GM23338 (cell line): ENCODE data around the gene TINAG. TPM values are rescaled to one million over a fixed set of nuclear protein-coding genes. Genes with fewer than 3 reads are reported as not detected.

Source experiments
- ATAC-seq: fragments of 200-7000 bp; cut with Tn5 transposase; 3 replicates; pipeline ENCODE4 v1.9.1; 2020
- DNase-seq: peaks from one replicate; pipeline ENCODE4 v3.0.0-alpha.2; 2015; ENCODE audit warnings: low spot score
- H2AFZ ChIP-seq: fragments of 200-600 bp; sonication (generic); 2 replicates; pipeline ENCODE4 v1.8.0; 2016; ENCODE audit warnings: antibody characterized with exemption, mild to moderate bottlenecking, moderate library complexity
- H3F3A ChIP-seq: fragments of 200-600 bp; sonication (generic); replicated peaks from 2 replicates; pipeline ENCODE4 v1.8.0; 2017; ENCODE audit warnings: antibody characterized with exemption, mixed run types, low read depth
- H3K27ac ChIP-seq: fragments of 200-600 bp; sonication (generic); 2 replicates; pipeline ENCODE4 v1.6.1; 2016; ENCODE audit warnings: low read depth
- H3K27me3 ChIP-seq: fragments of 200-600 bp; sonication (generic); 2 replicates; pipeline ENCODE4 v1.8.0; 2016; ENCODE audit warnings: mild to moderate bottlenecking, mixed run types, moderate library complexity; ENCODE audit not compliant: insufficient read depth
- H3K36me3 ChIP-seq: fragments of 200-600 bp; sonication (generic); 2 replicates; pipeline ENCODE4 v1.8.0; 2016; ENCODE audit warnings: mild to moderate bottlenecking; ENCODE audit not compliant: insufficient read depth
- H3K4me1 ChIP-seq: fragments of 200-600 bp; sonication (generic); 2 replicates; pipeline ENCODE4 v1.8.0; 2016; ENCODE audit warnings: mild to moderate bottlenecking, moderate library complexity; ENCODE audit not compliant: insufficient read depth
- H3K4me2 ChIP-seq: fragments of 200-600 bp; sonication (generic); 2 replicates; pipeline ENCODE4 v1.7.1; 2017; ENCODE audit warnings: mixed run types
- H3K4me3 ChIP-seq: fragments of 200-600 bp; sonication (generic); 2 replicates; pipeline ENCODE4 v1.6.1; 2016; ENCODE audit warnings: mixed run types
- H3K79me2 ChIP-seq: fragments of 200-600 bp; sonication (generic); replicated peaks from 2 replicates; pipeline ENCODE4 v1.8.0; 2017; ENCODE audit warnings: mild to moderate bottlenecking; ENCODE audit not compliant: insufficient read depth
- H3K9me2 ChIP-seq: fragments of 200-600 bp; sonication (generic); 2 replicates; pipeline ENCODE4 v1.8.0; 2017; ENCODE audit not compliant: insufficient read depth
- H4K20me1 ChIP-seq: fragments of 200-600 bp; sonication (generic); replicated peaks from 2 replicates; pipeline ENCODE4 v1.8.0; 2017; ENCODE audit warnings: mild to moderate bottlenecking; ENCODE audit not compliant: insufficient read depth
- H3K27ac Mint-ChIP-seq: 2 replicates; pipeline ENCODE4 v1.8.0; 2020; ENCODE audit warnings: inconsistent platforms, mild to moderate bottlenecking, moderate library complexity, mixed read lengths
- H3K27me3 Mint-ChIP-seq: 3 replicates; pipeline ENCODE4 v1.8.0; 2022; ENCODE audit warnings: low read depth, mild to moderate bottlenecking, moderate library complexity, mixed read lengths, inconsistent platforms; ENCODE audit not compliant: insufficient read depth, poor library complexity
- H3K36me3 Mint-ChIP-seq: 3 replicates; pipeline ENCODE4 v1.8.0; 2021; ENCODE audit warnings: low read depth, mild to moderate bottlenecking, inconsistent platforms, moderate library complexity, mixed read lengths
- H3K4me1 Mint-ChIP-seq: 3 replicates; pipeline ENCODE4 v1.8.0; 2020; ENCODE audit warnings: mild to moderate bottlenecking, inconsistent platforms, mixed read lengths
- H3K4me3 Mint-ChIP-seq: 3 replicates; pipeline ENCODE4 v1.8.0; 2021; ENCODE audit warnings: moderate library complexity, mild to moderate bottlenecking, inconsistent platforms, mixed read lengths
- H3K9me3 Mint-ChIP-seq: 3 replicates; pipeline ENCODE4 v1.8.0; 2020; ENCODE audit warnings: moderate library complexity, mild to moderate bottlenecking, inconsistent platforms, mixed read lengths
- CREB1 ChIP-seq: fragments of 250-450 bp; sonication (Bioruptor Pico); IDR thresholded peaks from 2 replicates; pipeline ENCODE4 v1.5.0; 2020; ENCODE audit warnings: low read depth, mild to moderate bottlenecking, moderate library complexity
- CTCF ChIP-seq, 2 experiments: fragments of 200-600 bp in 1 of 2; sonication (generic) in 1 of 2; conservative IDR thresholded peaks; 2 replicates each; pipeline versions ENCODE4 v1.5.1 to v1.6.1; 2016 to 2017; ENCODE audit warnings: antibody characterized with exemption in 2 of 2, low read depth in 2 of 2, mild to moderate bottlenecking in 2 of 2, moderate library complexity in 1 of 2
- EZH2 ChIP-seq: fragments of 200-600 bp; sonication (generic); IDR thresholded peaks from one replicate; pipeline ENCODE4 v1.8.0; 2017; ENCODE audit warnings: antibody characterized with exemption, mild to moderate bottlenecking, low read depth; ENCODE audit not compliant: unreplicated experiment
- EZH2phosphoT487 ChIP-seq: fragments of 200-600 bp; sonication (generic); IDR thresholded peaks from one replicate; pipeline ENCODE4 v1.8.1; 2018; ENCODE audit warnings: antibody characterized with exemption; ENCODE audit not compliant: unreplicated experiment
- JUNB ChIP-seq: IDR thresholded peaks from one replicate; pipeline ENCODE4 v1.6.1; 2016; ENCODE audit warnings: antibody characterized with exemption; ENCODE audit not compliant: unreplicated experiment
- NANOG ChIP-seq: IDR thresholded peaks from 2 replicates; pipeline ENCODE4 v1.6.1; 2016; ENCODE audit warnings: antibody characterized with exemption, borderline replicate concordance
- POLR2AphosphoS5 ChIP-seq: IDR thresholded peaks from 2 replicates; pipeline ENCODE4 v1.6.1; 2016; ENCODE audit warnings: antibody characterized with exemption, low read depth
- STAT1 ChIP-seq: IDR thresholded peaks from one replicate; pipeline ENCODE4 v1.6.1; 2016; ENCODE audit warnings: antibody characterized with exemption; ENCODE audit not compliant: unreplicated experiment
- ZNF114 ChIP-seq: fragments of 250-450 bp; sonication (Bioruptor Pico); IDR thresholded peaks from 2 replicates; pipeline ENCODE4 v1.5.0; 2020; ENCODE audit warnings: mild to moderate bottlenecking, moderate library complexity
- ZNF331 ChIP-seq: fragments of 250-450 bp; sonication (Bioruptor Pico); IDR thresholded peaks from 2 replicates; pipeline ENCODE4 v1.5.0; 2020; ENCODE audit warnings: low read depth, mild to moderate bottlenecking, moderate library complexity
- ZNF462 ChIP-seq: fragments of 250-450 bp; sonication (Bioruptor Pico); IDR thresholded peaks from 2 replicates; pipeline ENCODE4 v1.5.0; 2020; ENCODE audit warnings: mild to moderate bottlenecking, moderate library complexity
- polyA plus RNA-seq: library from polyadenylated mRNA; unstranded; fragments of >200 nt; fragmentation: Nextera tagmentation; extraction: Ambion mirVana; gene quantifications from 2 replicates; pipeline ENCODE4 v1.2.1, GENCODE V29; 2016
- total RNA-seq: library from RNA; depleted of rRNA; stranded (reverse); fragments of >200 nt; shearing (Covaris generic); gene quantifications from 2 replicates; pipeline ENCODE4 v1.2.3, GENCODE V29; 2014
- TF ChIP-seq, protein P1 (sequence below): IDR thresholded peaks from 2 replicates; pipeline ENCODE4 v1.6.1; 2016; ENCODE audit warnings: antibody characterized with exemption
- TF ChIP-seq, protein P2 (sequence below): IDR thresholded peaks from one replicate; pipeline ENCODE4 v1.6.1; 2018; ENCODE audit warnings: antibody characterized with exemption; ENCODE audit not compliant: unreplicated experiment

Gene TINAG
- total and polyA plus RNA-seq, 2 experiments from 2014 or later: not detected

GRCh38 chr6:54274383-54274782, 33.9 kb upstream of the TINAG start:
- no peaks in the 10 kb centered on the region for H3K9me3 Mint-ChIP-seq
- H3K4me3 Mint-ChIP-seq: no peak overlapping the region
- no peak overlapping the region for H3K27ac Mint-ChIP-seq
- DNase-seq (no peak), ATAC-seq (no peak)
- Histone ChIP-seq H3K79me2 (no peaks in the 10 kb centered on the region), H3K4me3 (no peak overlapping the region), H4K20me1 (no peaks in the 10 kb centered on the region), H3K4me1 (no peaks in the 10 kb centered on the region), H3K9me2 (peaks cover 14% of the 10 kb centered on the region; the same call in 1 of the 2 replicates), H3K27me3 (no peaks in the 10 kb centered on the region), H3K4me2 (no peak overlapping the region), H2AFZ (no peak overlapping the region), H3K36me3 (no peaks in the 10 kb centered on the region), H3F3A (no peaks in the 10 kb centered on the region), H3K27ac (no peak overlapping the region)
- H3K27me3 Mint-ChIP-seq: no peaks in the 10 kb centered on the region
- H3K36me3 Mint-ChIP-seq: no peaks in the 10 kb centered on the region
- TF ChIP-seq ZNF331 (CRISPR knock-in tag) (no peak), NANOG (no peak), EZH2 (no peak), POLR2AphosphoS5 (no peak), ZNF114 (CRISPR knock-in tag) (no peak), ZNF462 (CRISPR knock-in tag) (no peak), STAT1 (no peak), CREB1 (no peak), JUNB (no peak), EZH2phosphoT487 (no peak), CTCF (conservative IDR thresholded peaks at IDR 0.05; ENCODE audit: low read depth in 2 of 2) (no peak)
- TF ChIP-seq, protein P1, sequence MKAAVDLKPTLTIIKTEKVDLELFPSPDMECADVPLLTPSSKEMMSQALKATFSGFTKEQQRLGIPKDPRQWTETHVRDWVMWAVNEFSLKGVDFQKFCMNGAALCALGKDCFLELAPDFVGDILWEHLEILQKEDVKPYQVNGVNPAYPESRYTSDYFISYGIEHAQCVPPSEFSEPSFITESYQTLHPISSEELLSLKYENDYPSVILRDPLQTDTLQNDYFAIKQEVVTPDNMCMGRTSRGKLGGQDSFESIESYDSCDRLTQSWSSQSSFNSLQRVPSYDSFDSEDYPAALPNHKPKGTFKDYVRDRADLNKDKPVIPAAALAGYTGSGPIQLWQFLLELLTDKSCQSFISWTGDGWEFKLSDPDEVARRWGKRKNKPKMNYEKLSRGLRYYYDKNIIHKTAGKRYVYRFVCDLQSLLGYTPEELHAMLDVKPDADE: no peak
- TF ChIP-seq, protein P2, sequence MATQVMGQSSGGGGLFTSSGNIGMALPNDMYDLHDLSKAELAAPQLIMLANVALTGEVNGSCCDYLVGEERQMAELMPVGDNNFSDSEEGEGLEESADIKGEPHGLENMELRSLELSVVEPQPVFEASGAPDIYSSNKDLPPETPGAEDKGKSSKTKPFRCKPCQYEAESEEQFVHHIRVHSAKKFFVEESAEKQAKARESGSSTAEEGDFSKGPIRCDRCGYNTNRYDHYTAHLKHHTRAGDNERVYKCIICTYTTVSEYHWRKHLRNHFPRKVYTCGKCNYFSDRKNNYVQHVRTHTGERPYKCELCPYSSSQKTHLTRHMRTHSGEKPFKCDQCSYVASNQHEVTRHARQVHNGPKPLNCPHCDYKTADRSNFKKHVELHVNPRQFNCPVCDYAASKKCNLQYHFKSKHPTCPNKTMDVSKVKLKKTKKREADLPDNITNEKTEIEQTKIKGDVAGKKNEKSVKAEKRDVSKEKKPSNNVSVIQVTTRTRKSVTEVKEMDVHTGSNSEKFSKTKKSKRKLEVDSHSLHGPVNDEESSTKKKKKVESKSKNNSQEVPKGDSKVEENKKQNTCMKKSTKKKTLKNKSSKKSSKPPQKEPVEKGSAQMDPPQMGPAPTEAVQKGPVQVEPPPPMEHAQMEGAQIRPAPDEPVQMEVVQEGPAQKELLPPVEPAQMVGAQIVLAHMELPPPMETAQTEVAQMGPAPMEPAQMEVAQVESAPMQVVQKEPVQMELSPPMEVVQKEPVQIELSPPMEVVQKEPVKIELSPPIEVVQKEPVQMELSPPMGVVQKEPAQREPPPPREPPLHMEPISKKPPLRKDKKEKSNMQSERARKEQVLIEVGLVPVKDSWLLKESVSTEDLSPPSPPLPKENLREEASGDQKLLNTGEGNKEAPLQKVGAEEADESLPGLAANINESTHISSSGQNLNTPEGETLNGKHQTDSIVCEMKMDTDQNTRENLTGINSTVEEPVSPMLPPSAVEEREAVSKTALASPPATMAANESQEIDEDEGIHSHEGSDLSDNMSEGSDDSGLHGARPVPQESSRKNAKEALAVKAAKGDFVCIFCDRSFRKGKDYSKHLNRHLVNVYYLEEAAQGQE: no peak
- H3K4me1 Mint-ChIP-seq: no peaks in the 10 kb centered on the region
